LNCAP (cell line): Measurements from ENCODE around the gene PSMB9.
A peak's percentile ranks its signal among the peaks of the same experiment; 100 is the strongest.

Experiments used
- TF ChIP-seq, protein P1 (sequence below): fragments of 450-650 bp; IDR thresholded peaks from 2 replicates; pipeline ENCODE4 v1.5.1; 2017; ENCODE audit warnings: mild to moderate bottlenecking

PSMB9 gene

GRCh38 chr6:32833664-32834063 lies 20.3 kb upstream of the PSMB9 start:
- TF ChIP-seq, protein P1, sequence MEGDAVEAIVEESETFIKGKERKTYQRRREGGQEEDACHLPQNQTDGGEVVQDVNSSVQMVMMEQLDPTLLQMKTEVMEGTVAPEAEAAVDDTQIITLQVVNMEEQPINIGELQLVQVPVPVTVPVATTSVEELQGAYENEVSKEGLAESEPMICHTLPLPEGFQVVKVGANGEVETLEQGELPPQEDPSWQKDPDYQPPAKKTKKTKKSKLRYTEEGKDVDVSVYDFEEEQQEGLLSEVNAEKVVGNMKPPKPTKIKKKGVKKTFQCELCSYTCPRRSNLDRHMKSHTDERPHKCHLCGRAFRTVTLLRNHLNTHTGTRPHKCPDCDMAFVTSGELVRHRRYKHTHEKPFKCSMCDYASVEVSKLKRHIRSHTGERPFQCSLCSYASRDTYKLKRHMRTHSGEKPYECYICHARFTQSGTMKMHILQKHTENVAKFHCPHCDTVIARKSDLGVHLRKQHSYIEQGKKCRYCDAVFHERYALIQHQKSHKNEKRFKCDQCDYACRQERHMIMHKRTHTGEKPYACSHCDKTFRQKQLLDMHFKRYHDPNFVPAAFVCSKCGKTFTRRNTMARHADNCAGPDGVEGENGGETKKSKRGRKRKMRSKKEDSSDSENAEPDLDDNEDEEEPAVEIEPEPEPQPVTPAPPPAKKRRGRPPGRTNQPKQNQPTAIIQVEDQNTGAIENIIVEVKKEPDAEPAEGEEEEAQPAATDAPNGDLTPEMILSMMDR, result no peak

DNA sequence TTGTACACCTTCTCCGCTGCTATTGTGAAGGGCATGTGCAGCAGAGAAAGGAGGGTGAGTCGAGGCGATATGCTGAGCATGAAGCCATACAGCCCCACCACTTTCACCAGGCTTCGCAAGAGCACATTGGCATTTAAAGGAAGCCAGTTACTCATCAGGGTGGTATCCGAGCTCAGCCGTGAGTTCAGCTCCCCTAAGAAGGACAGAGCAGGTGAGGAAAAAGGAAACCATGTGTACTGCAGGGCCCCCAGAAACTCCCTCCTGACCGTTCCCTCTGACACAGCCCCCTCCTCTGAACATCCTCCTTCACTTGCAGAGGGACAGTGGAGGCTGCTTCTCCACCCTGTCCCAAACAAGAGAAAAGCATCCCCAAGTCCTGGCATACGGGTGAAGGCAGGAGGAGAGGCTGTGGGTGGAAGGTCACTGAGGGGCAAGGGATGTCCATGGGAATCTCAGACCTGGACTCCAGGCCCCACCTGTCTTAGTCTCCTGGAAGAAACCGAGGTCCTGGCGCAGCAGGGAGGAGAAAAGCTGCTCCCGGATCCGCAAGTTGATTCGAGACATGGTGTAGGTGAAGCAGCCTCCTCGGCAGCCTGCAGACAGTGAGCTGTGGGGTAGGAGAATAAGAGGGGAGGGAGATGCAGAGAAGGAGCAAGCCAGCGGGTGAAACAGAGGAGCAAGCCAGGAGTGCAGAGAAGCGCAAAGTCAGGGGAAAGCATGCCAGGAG lies 18.7 kb upstream of the PSMB9 start:
- TF ChIP-seq, protein P1, result no peak

DNA sequence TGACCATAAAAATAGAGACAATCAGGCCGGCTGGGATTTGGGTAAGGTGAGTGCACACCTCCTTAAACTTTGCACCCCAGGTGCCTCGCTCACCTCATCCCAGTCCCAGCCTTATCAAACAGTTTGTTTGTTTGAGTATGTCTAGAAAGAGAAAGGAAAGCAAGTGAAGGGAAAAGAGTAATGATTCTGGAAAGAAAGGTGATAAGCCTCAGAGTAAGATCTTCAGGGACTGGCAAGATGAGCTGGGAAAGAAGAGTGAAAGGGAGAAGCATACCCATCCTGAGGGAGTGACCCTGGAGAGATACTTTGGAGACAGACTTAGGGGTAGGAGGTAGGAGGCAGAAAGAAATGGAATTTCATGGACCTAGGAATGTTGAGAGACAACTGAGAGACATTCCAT lies 17.1 kb upstream of the PSMB9 start:
- TF ChIP-seq, protein P1, result no peak

- TF ChIP-seq, protein P1, result no peak
Measured at GRCh38 chr6:32837651-32838113, 16.3 kb upstream of the PSMB9 start.

DNA sequence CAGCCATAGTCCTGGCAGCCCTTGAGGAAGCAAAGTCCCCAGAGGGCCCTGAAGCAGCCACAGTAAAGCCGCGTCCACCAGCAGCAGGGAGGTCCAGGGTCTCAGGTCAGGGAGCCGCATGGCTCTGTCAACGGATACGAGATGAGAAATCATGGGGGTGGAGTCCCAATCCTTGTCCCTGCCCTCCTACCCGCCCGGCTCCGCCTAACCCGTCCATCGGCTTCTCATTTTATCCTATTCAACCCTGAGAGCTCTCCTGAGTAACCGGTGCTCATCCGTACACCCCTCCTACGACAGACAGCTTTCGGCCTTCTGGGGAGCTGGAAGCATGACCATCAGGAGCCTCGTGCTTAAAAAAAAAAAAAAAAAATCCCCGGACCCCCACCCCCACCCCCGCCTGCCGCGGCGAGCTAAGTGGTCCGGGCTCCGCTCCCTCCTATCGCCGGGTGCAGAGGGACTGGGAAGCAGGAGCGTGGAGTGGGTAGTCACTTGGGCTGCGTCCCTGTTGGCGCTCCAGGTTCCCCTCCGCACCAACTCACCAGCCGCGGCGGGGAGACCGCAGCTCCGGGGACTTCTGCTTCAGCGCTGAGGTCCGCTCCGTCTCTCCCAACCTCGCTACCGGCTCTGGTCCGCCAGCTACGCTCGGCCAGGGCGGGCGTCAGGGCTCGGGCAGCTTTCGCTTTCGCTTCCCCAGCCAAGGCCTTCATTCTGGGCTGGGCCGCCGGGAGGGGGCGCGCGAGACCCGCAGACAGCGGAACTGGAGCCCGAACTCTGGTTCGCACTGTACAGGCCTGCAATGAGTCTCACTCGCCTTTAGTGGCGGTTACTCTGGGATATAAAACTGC lies 15.7 kb upstream of the PSMB9 start, which contains the start of gene TAP2:
TSS of gene TAP2 (minus strand) at position 626 of the 845 bp plus-strand sequence. CDS start at position 120, 506 bp downstream.
- TF ChIP-seq, protein P1, result peak; percentile 91

- TF ChIP-seq, protein P1, result no peak
Measured at GRCh38 chr6:32839356-32839755, 14.6 kb upstream of the PSMB9 start.

- TF ChIP-seq, protein P1, result no peak
Measured at GRCh38 chr6:32840604-32841246, 13.3 kb upstream of the PSMB9 start.
